Choroid plexus epithelial cell (primary cell): Measurements from ENCODE around the gene SCUBE1.

Source experiments
- DNase-seq: peaks from one replicate; pipeline ENCODE4 v3.0.0-alpha.2; 2010; ENCODE audit warnings: low read depth
- H3K4me3 ChIP-seq: 2 replicates; pipeline ENCODE4 v1.5.1; 2011; ENCODE audit warnings: low read depth, mild to moderate bottlenecking, control low read depth, low read length, moderate library complexity
- TF ChIP-seq, protein P1 (sequence below): conservative IDR thresholded peaks from 2 replicates; pipeline ENCODE4 v1.5.1; 2011; ENCODE audit warnings: low read depth, mild to moderate bottlenecking, control low read depth, inconsistent platforms, low read length, moderate library complexity

Gene SCUBE1

DNA sequence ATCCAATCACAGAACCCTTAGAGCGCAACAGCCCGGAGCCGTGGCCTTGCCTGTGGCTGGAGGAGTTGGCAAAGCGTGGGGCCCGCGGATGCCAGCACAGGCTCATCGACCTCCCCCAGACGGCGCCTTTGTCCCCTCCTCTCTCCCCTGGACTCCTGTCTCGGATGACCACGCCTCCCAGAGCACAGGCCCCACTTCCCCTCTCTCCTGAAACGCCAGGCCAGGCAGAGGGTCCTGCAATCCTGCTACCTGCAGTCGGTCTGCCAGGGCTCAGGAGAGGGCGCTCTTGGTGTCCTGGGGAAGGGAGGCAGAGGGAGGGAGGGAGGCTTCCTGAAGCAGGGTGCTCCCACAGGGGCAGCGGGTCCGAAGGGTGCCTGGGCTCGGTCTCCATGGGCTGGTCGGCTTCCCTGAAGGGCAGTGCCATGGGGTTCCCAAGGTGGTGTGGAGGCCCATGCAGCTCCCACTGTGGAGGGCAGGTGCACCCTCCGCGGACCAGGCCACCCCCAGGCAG, 139.6 kb downstream of the SCUBE1 start:
- TF ChIP-seq, protein P1, sequence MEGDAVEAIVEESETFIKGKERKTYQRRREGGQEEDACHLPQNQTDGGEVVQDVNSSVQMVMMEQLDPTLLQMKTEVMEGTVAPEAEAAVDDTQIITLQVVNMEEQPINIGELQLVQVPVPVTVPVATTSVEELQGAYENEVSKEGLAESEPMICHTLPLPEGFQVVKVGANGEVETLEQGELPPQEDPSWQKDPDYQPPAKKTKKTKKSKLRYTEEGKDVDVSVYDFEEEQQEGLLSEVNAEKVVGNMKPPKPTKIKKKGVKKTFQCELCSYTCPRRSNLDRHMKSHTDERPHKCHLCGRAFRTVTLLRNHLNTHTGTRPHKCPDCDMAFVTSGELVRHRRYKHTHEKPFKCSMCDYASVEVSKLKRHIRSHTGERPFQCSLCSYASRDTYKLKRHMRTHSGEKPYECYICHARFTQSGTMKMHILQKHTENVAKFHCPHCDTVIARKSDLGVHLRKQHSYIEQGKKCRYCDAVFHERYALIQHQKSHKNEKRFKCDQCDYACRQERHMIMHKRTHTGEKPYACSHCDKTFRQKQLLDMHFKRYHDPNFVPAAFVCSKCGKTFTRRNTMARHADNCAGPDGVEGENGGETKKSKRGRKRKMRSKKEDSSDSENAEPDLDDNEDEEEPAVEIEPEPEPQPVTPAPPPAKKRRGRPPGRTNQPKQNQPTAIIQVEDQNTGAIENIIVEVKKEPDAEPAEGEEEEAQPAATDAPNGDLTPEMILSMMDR, result no peak
- no peak for DNase-seq
- no peak overlapping the region for H3K4me3 ChIP-seq

DNA sequence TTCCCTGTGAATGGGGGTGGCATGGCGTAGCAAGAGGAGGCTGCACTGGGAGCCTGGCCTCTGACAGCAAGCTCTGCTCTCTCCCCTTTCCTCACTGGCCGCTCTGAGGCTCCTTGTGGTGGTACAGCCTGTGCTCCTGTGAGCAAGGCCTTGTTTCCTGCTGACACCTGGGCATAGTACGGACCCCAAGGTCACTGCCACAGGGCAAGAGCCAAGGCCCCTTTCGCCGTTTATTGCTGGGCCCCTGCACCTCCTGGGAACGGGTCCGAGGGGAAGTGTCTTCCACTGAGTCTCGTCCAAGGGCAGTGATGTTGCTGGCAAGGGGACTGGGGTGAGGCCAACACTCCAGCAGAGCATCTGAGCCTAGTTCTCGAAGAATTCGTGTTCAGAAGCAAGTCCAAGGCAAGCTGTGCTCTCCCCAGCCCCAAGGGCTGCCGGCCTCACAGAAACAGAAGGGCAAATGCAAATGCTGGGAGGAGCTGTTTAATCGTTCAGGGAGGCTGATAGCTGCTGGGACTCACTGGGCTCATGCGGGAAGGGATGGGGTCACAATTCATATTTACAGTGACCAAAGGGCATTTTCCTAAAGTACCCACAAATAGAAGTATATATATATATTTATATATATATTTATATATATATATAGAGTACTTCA, 140.3 kb downstream of the SCUBE1 start:
- no peak overlapping the region for H3K4me3 ChIP-seq
- TF ChIP-seq, protein P1, result no peak
- DNase-seq, result no peak

DNA sequence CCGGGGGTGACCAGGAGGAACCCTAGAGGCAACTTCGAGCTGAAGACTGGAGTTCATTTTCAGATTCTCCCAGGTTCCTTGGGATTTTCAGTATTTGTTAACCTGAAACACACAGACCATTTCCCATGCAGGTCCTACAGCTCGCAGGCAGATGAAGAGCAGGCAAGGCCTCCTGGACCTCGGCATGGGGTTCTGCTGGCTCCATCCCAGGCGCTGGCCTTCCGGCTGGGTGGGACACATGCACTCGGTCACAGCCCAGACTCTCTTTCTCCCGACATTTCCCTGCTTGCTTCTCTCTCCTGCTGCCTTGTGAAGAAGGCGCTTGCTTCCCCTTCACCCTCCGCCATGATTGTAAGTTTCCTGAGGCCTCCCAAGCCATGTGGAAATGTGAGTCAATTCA, 140.8 kb downstream of the SCUBE1 start:
- TF ChIP-seq, protein P1, result no peak
- DNase-seq, result no peak
- no peak overlapping the region for H3K4me3 ChIP-seq

GRCh38 chr22:43201486-43202219, 141.5 kb downstream of the SCUBE1 start:
- TF ChIP-seq, protein P1, result no peak
- no peak for DNase-seq
- no peak overlapping the region for H3K4me3 ChIP-seq

GRCh38 chr22:43200555-43200954, 142.6 kb downstream of the SCUBE1 start:
- no peak for DNase-seq
- TF ChIP-seq, protein P1, result no peak
- H3K4me3 ChIP-seq, result no peak overlapping the region

GRCh38 chr22:43200031-43200430, 143.1 kb downstream of the SCUBE1 start:
- TF ChIP-seq, protein P1, result no peak
- no peak for DNase-seq
- no peak overlapping the region for H3K4me3 ChIP-seq

DNA sequence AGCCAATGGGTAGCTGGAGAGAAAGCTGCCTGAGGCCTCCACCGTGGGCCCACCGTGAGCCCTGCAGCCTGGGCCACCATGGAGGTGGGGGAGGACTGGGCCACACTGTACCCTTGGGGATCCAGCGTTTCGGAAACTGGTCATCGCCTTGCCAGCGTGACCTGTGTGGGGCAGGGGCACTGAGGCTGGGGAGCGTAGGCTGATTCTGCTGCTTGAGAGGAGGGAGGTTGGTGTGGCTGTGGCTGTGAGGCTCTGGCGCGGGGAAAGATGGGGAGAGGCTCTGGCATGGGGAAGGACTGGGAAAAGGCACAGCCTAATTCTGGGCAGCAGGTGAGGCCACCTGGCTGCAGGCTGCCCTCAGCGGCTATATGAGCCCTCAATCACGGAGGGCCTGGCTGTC, 143.6 kb downstream of the SCUBE1 start:
- DNase-seq, result no peak
- H3K4me3 ChIP-seq, result no peak overlapping the region
- TF ChIP-seq, protein P1, result no peak
